Peyer's patch (tissue), 4 donors: Measurements from ENCODE around the gene EVPLL. TPM values are rescaled to one million over a fixed set of nuclear protein-coding genes. Genes with fewer than 3 reads are reported as not detected.
"Not testable (repeated sequence)": the region's sequence is repeated elsewhere in the genome, so short reads cannot be mapped to it uniquely, and the experiment has no call there.

Experiments
- DNase-seq, 3 donors: peaks; one replicate each; pipeline ENCODE4 v3.0.0-alpha.2; 2017 to 2019
- H3K27ac ChIP-seq, 4 donors: fragments of 200-600 bp; sonication (generic); one replicate each; pipeline ENCODE4 v1.5.1; 2016 to 2019
- H3K27me3 ChIP-seq, 2 donors: fragments of 200-600 bp; sonication (generic); one replicate each; pipeline ENCODE4 v1.5.1; 2019
- H3K36me3 ChIP-seq, 3 donors: fragments of 200-600 bp; sonication (generic); one replicate each; pipeline ENCODE4 v1.5.1; 2016 to 2019
- H3K4me1 ChIP-seq, 4 donors: fragments of 200-600 bp; sonication (generic); one replicate each; pipeline ENCODE4 v1.5.1; 2016 to 2019
- H3K4me3 ChIP-seq, 4 donors: fragments of 200-600 bp; sonication (generic); 1 replicate in 3 of 4; 2 replicates in 1 of 4; pipeline ENCODE4 v1.5.1; 2016 to 2019; ENCODE audit warnings: mild to moderate bottlenecking in 1 of 4
- H3K9me3 ChIP-seq, 4 donors: fragments of 200-600 bp; sonication (generic); one replicate each; pipeline ENCODE4 v1.5.1; 2016 to 2019; ENCODE audit warnings: mild to moderate bottlenecking in 1 of 4
- POLR2A ChIP-seq, 2 donors: fragments of 450-650 bp; IDR thresholded peaks; one replicate each; pipeline ENCODE4 v1.5.1; 2017; ENCODE audit warnings: antibody characterized with exemption in 2 of 2, mild to moderate bottlenecking in 2 of 2, moderate library complexity in 2 of 2
- total RNA-seq, 4 donors: library from RNA; depleted of rRNA; stranded (reverse); fragments of >200 nt; gene quantifications; one replicate each; pipeline ENCODE4 v1.1.0, GENCODE V29; 2016
- TF ChIP-seq, protein P1 (sequence below), 6 experiments: fragments of 450-650 bp in 4 of 6; fragments of 200-600 bp in 2 of 6; sonication (generic) in 1 of 6; IDR thresholded peaks; one replicate each; pipeline ENCODE4 v1.5.1; 2017 to 2019; ENCODE audit warnings: antibody characterized with exemption in 6 of 6, mild to moderate bottlenecking in 3 of 6, moderate library complexity in 1 of 6

The EVPLL gene
- total RNA-seq, 4 donors from 2014 or later, result 0.67 TPM; not detected in 3

GRCh38 chr17:18374216-18374615 is 3.4 kb upstream of the EVPLL start:
- Histone ChIP-seq H3K27me3 (no peaks in the 10 kb centered on the region), H3K36me3 (no peaks in the 10 kb centered on the region), H3K9me3 (no peaks in the 10 kb centered on the region), H3K27ac (no peak overlapping the region), H3K4me1 (peaks cover 0 to 14% (median 2%) of the 10 kb centered on the region in 4 donors), H3K4me3 (no peak overlapping the region)
- TF ChIP-seq POLR2A (IDR thresholded peaks at IDR 0.05), result no peak
- TF ChIP-seq, protein P1, sequence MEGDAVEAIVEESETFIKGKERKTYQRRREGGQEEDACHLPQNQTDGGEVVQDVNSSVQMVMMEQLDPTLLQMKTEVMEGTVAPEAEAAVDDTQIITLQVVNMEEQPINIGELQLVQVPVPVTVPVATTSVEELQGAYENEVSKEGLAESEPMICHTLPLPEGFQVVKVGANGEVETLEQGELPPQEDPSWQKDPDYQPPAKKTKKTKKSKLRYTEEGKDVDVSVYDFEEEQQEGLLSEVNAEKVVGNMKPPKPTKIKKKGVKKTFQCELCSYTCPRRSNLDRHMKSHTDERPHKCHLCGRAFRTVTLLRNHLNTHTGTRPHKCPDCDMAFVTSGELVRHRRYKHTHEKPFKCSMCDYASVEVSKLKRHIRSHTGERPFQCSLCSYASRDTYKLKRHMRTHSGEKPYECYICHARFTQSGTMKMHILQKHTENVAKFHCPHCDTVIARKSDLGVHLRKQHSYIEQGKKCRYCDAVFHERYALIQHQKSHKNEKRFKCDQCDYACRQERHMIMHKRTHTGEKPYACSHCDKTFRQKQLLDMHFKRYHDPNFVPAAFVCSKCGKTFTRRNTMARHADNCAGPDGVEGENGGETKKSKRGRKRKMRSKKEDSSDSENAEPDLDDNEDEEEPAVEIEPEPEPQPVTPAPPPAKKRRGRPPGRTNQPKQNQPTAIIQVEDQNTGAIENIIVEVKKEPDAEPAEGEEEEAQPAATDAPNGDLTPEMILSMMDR (IDR thresholded peaks at IDR 0.05), result no peak
- DNase-seq, result no peak

- H3K4me1 ChIP-seq, result peaks cover 0 to 14% (median 5%) of the 10 kb centered on the region in 4 donors
- H3K4me3 ChIP-seq, result no peak overlapping the region
- H3K9me3 ChIP-seq, result no peaks in the 10 kb centered on the region
- peaks cover 0 to 9% of the 10 kb centered on the region in 2 donors for H3K27me3 ChIP-seq
- peak overlapping the region in 1 of 4 donors; percentile 77 for H3K27ac ChIP-seq
- no peaks in the 10 kb centered on the region for H3K36me3 ChIP-seq
- DNase-seq, result no peak
- TF ChIP-seq, protein P1 (IDR thresholded peaks at IDR 0.05), result no peak
- no peak for TF ChIP-seq POLR2A (IDR thresholded peaks at IDR 0.05)
Measured at GRCh38 chr17:18378205-18378505, 577 bp downstream of the EVPLL start.

DNA sequence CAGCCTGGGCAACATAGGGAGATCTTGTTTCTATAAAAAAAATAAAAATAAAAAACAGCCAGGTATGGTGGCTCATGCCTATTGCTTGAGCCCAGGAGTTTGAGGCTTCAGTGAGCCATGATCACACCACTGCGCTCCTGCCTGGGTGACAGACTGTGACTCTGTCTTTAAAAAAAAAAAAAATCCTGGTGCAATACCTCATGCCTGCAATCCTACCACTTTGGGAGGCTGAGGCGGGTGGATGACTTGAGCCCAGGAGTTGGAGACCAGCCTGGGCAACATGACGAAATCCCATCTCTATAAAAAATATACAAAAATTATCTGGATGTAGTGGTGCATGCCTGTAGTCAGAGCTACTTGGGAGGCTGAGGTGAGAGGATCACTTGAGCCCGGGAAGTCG is 1.0 kb downstream of the EVPLL start:
- H3K4me1 ChIP-seq, result peaks cover 0 to 14% (median 5%) of the 10 kb centered on the region in 4 donors
- not testable (repeated sequence) for H3K4me3 ChIP-seq, H3K36me3 ChIP-seq, H3K27me3 ChIP-seq, H3K9me3 ChIP-seq, H3K27ac ChIP-seq, DNase-seq

GRCh38 chr17:18379246-18380146 is 1.9 kb downstream of the EVPLL start:
- Histone ChIP-seq H3K27me3 (peaks cover 0 to 9% of the 10 kb centered on the region in 2 donors), H3K9me3 (no peaks in the 10 kb centered on the region), H3K27ac (no peak overlapping the region), H3K4me1 (peaks cover 0 to 14% (median 5%) of the 10 kb centered on the region in 4 donors), H3K36me3 (no peaks in the 10 kb centered on the region), H3K4me3 (no peak overlapping the region)
- TF ChIP-seq, protein P1 (IDR thresholded peaks at IDR 0.05), result no peak
- no peak for TF ChIP-seq POLR2A (IDR thresholded peaks at IDR 0.05)
- DNase-seq, result no peak

DNA sequence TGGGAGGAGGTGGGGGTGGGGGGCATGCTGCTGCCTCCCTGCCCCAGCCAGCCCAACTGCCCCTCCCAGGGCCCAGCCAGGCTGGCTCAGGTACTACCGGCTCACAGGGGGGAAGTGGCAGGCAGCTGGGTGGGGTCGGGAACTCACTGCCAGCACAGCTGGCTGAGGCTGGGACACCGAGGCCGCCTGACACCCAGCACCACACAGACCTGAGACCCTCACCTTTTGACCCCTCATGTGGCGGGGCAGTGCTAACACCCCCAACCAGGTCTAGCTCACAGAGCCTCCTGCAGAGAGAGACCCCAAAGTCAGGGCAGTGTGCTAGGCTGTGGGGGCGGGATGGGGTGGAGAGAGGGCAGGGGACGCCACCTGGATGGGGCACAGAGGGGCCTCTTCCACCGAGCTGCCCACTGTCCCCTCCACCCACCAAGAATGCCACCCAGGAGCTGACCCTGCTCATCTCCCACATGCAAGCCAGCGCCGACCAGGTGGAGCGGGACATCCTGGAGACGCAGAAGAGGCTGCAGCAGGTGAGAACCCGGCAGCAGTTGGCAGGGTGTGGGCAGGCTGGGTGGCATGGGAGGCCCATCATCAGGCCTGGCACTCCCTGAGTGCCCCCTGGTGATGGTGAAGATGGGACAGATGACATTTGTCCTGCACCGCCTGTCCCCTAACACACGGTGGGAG is 3.0 kb downstream of the EVPLL start:
- no peak overlapping the region for H3K4me3 ChIP-seq
- peaks cover 0 to 14% (median 5%) of the 10 kb centered on the region in 4 donors for H3K4me1 ChIP-seq
- no peaks in the 10 kb centered on the region for H3K36me3 ChIP-seq
- peaks cover 0 to 9% of the 10 kb centered on the region in 2 donors for H3K27me3 ChIP-seq
- H3K9me3 ChIP-seq, result no peaks in the 10 kb centered on the region
- no peak for DNase-seq
- TF ChIP-seq, protein P1 (IDR thresholded peaks at IDR 0.05), result no peak
- TF ChIP-seq POLR2A (IDR thresholded peaks at IDR 0.05), result no peak
- no peak overlapping the region for H3K27ac ChIP-seq
